Stimulated activated CD8-positive, alpha-beta memory T cell treated with anti-CD3 and anti-CD28 coated beads, Interleukin-15, amount 100 ng/mL, for 1 hour (primary cell): ENCODE results near the gene KIAA1328.
"Not testable (repeated sequence)": the region's sequence is repeated elsewhere in the genome, so short reads cannot be mapped to it uniquely, and the experiment has no call there.

Source experiments
- DNase-seq: peaks from one replicate; pipeline ENCODE4 v3.0.0-alpha.2; 2020; ENCODE audit warnings: low read depth

Gene KIAA1328

DNA sequence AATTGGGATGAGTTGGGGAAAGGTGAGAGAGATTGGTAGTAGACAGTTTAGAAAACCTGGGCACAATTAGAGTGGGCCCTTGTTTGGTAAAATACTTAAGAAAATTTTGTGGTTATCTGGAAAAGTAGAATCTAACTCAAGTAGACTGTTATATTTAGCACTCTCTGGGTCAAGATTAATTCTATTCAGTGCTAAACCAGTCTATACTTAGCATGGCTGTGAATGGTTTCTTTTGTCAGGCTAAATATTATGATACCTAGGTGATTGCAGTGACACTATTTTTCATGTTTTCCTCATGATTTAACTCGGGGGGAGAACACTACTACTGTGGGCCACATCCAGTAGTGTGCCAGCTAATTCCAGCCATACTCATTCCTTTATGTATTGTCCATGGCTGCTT lies 58.9 kb downstream of the KIAA1328 start:
- no peak for DNase-seq

- no peak for DNase-seq
These were observed 59.9 kb downstream of the KIAA1328 start for GRCh38 chr18:36888778-36889177.

DNA sequence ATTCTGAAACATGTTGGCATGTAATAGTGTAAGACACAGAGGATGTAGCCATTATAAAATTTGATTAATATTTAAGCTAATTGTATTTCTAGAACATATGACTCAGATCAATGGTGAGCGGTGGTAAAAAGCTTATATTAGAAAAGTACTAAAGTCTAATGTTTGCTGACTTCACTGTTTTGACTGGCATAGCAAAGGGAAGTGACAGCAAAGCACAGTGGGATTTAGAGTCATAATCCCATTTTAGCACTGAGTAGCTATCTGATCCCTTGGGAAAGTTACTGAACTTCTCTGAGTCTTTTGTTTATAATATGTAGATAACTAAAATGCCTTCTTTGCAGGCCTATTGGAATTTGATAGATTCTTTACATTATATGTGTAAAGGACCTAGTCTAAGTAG lies 60.4 kb downstream of the KIAA1328 start:
- DNase-seq, result no peak

DNA sequence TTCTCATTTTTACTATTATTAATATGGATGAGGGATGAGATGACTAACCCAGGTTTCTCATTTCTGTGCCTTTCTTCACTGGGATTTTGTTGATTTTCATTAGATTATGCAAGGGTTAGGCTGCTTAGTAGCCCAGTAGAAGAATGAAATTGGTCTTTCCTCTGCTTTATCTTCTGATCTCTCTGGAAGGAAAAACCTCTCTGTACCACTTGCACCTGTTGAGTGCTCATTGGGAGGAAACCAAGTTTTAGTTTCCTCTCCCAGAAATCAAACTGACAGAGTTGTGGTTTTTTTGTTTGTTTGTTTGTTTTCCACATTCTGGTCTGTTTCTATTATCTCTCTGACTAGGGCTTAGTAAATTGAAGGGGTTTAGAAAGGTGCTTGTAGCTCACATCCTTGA lies 60.8 kb downstream of the KIAA1328 start:
- no peak for DNase-seq

- DNase-seq, result no peak
These were observed 61.7 kb downstream of the KIAA1328 start for GRCh38 chr18:36890598-36890997.

DNA sequence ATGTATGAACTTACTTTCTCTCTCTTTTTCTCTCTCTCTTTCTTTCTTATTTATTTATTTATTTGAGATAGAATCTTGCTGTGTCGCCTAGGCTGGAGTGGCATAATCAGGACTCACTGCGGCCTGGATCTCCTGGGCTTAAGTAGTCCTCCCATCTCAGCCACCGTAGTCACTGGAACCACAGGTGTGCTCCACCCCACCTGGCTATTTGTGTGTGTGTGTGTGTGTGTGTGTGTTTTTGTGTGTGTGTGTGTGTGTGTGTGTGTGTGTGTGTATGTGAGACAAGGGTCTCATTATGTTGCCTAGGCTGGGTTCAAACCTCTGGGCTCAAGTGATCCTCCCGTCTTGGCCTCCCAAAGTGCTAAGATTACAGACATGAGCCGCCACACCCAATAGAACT lies 64.3 kb downstream of the KIAA1328 start:
- no peak for DNase-seq

GRCh38 chr18:36895606-36896005 lies 66.7 kb downstream of the KIAA1328 start:
- DNase-seq, result no peak

- DNase-seq, result no peak
These were observed 68.3 kb downstream of the KIAA1328 start for GRCh38 chr18:36897253-36897652.

GRCh38 chr18:36899289-36899688 lies 70.4 kb downstream of the KIAA1328 start:
- DNase-seq, result no peak

GRCh38 chr18:36900466-36900865 lies 71.5 kb downstream of the KIAA1328 start:
- DNase-seq, result no peak

- no peak for DNase-seq
These were observed 72.4 kb downstream of the KIAA1328 start for GRCh38 chr18:36901277-36901701.

- DNase-seq, result no peak
These were observed 74.4 kb downstream of the KIAA1328 start for GRCh38 chr18:36903215-36903928.

DNA sequence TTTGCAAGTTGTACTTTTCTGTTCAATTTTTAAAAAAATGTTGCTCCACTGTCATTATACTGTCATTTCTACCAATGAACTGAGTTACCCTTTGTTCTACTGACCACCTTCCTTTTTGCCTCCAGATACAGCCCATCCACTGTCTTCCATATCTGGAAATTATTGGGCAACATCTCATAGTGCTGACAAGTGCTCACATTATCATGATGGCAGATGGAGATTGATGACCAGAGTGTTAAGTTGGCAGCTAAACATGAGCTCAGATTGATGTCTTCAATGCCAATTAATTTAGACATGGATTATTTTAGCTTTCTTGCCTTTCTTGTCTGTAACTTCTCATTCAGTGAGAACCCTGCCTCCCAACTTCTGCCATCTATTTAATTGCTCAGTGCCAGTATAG lies 76.6 kb downstream of the KIAA1328 start:
- no peak for DNase-seq

- not testable (repeated sequence) for DNase-seq
These were observed 80.4 kb downstream of the KIAA1328 start for GRCh38 chr18:36909282-36909681.

DNA sequence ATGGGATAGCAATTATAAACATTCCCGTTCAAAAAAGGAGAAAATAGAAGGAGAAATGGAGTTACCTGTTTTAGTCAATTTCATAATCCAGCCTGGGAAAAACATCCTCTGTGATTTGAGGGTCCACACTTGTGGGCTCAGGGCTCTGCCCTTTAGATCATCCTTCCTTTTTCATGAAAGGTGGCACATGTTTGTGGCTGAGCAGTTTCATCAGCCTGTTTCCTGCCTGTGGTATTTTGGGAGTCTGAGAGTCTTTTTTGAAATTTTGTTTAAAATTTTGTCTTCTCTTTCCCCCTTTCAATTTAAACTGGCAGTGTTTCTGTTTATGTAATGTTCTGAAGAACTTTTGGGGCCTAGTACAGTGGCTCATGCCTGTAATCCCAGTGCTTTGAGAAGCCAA lies 84.0 kb downstream of the KIAA1328 start:
- DNase-seq, result no peak

- no peak for DNase-seq
These were observed 89.0 kb downstream of the KIAA1328 start for GRCh38 chr18:36917907-36918306.

GRCh38 chr18:36929601-36930000 lies 100.7 kb downstream of the KIAA1328 start:
- no peak for DNase-seq

- DNase-seq, result no peak
These were observed 102.2 kb downstream of the KIAA1328 start for GRCh38 chr18:36931106-36931505.

DNA sequence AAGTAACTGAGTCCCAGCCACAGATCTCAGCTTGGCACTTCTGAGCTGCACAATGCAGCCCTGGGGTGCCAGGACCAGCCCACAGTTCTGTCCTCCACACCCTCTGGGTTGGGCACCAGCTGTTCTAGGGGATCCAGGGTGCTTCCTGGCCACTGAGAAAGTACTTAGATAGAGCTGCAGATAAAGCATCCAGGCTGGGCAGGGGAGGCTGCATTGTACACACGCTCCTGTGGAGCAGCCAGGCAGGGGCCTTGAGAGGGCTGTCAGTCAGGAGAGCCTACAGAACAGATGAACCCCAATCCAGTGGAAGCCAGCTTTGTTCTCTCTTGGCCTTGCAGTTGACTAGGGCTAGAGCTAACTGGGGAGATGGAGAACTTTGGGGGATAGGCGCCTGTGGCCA lies 104.6 kb downstream of the KIAA1328 start:
- no peak for DNase-seq

DNA sequence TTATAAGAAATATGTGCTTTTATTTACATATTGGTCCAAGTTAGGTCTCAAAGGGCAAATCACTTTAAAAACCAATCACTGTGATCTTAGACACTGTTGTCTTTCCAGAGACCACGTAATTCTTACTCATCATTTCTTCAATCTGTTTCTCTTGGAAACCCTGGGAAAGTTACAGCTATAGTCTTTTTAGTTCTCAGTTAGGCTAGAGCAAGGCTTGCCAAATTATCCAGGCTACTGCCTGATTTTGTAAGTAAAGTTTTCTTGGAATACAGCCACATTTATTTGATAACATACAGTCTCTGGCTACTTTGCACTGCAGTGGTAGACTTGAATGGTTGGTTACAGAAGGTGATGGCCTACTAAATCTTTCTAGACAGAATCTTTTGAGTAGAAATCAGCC lies 106.0 kb downstream of the KIAA1328 start:
- DNase-seq, result no peak

DNA sequence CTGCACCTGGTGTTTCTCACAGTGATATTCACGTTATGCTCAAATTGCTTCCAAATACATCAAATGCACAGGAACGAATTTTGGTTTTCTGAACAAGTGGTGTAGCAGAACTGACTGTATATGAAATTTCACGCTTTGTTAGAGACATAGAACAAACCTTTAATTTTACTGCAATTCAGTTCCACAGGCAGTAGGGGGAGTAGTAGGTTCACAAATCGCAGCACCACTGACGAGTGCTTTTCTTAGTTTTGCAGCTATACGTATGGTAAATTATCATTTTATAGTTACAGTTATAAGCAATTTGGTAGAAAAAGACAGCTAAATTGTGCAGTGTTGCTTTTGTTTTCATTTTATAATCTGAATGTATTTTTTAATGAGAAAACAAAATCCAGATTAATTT lies 113.3 kb downstream of the KIAA1328 start:
- no peak for DNase-seq

DNA sequence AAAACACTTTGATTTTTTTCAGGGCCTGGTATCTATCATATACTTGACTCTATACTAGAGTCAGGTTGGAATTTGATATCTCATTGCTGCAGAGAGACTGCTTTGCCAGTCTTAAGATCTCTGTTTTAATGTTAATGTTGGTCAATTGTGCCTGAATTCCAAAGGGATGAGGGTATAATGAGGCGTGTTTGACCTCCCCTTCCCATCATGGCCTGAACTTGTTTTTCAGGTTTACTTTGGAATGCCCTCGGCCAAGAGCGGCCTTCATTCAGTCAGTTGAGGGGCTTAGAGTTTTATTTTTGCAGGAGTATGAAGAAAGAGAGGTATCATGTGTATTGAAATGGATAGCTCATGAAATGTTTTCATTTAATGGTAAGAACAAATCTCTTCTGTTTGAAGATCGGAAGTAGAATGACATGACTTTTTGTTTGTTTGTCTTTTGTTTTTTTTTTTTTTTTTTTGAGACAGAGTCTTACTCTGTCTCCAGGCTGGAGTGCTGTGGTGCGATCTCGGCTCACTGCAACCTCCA lies 119.0 kb downstream of the KIAA1328 start:
- DNase-seq, result no peak

GRCh38 chr18:36950282-36950681 lies 121.4 kb downstream of the KIAA1328 start:
- no peak for DNase-seq

DNA sequence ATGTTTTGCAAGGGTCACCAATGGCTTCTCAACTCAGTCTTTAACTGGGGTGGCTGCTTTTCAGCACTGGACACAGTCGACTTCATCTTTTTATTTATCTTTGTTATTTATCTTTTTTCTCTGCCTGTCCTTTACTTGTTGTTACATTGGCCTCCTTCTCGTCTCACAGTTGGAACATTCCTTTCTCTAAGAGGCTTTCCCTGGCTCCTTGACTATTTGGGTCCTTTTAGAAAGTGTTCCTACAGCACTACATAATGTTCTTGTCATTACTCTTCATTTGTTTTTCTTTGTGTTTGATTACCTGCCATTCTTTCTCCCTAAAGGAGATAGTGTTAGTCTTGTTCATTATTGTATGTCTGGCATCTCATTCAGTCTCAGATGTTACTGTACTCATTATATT lies 122.0 kb downstream of the KIAA1328 start:
- DNase-seq, result no peak
